Measurements from ENCODE around the gene TNFAIP8L2. TPM values are rescaled to one million over a fixed set of nuclear protein-coding genes. Genes with fewer than 3 reads are reported as not detected.

The TNFAIP8L2 gene
- total and polyA plus RNA-seq, 2 of the 8 experiments (the other 6 are each of a cell fraction or from before 2014, with no cell fraction given), result not detected

DNA sequence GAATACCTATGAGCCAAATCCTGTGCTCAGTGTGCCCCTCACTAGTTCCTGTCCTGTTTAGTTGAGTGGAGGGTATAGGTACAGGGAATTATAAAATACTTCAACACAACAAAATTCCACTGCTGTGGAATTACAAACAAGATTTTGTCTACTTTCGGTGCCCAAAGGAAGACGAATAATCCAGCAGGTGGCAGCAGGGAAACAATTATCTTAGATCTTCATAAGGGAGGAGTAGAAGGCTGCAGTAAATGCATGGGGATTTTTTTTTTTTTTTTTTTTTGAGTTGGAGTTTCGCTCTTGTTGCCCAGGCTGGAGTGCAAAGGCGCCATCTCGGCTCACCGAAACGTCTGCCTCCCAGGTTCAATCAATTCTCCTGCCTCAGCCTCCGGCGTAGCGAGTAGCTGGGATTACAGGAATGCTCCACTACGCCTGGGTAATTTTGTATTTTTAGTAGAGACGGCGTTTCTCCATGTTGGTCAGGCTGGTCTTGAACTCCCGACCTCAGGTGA, 39.9 kb downstream of the TNFAIP8L2 start:
- no peak overlapping the region for H2BK12ac ChIP-seq (ENCODE audit: low read depth, low read length)
- peaks cover 13% of the 10 kb centered on the region for H3K23me2 ChIP-seq (ENCODE audit: low read depth, low read length)
- H3K36me3 ChIP-seq (ENCODE audit: control insufficient read depth in 2 of 4, insufficient read depth in 4 of 4, low read length in 3 of 4), result no peaks in the 10 kb centered on the region
- H3K4me2 ChIP-seq (ENCODE audit: insufficient read depth in 1 of 2, low read depth in 2 of 2, low read length in 2 of 2), result no peak overlapping the region
- H3K9ac ChIP-seq (replicated peaks in 1 of 4; ENCODE audit: extremely low read depth in 1 of 4, low read depth in 3 of 4, low read length in 3 of 4), result no peak overlapping the region
- no peak overlapping the region for H3K4me3 ChIP-seq (ENCODE audit: extremely low read depth in 1 of 4, insufficient read depth in 2 of 4, low read depth in 3 of 4, low read length in 4 of 4)
- H4K8ac ChIP-seq (ENCODE audit: extremely low read depth, insufficient read depth, low read length), result no peak overlapping the region
- WGBS, 2 experiments (ENCODE audit: extremely low coverage in 1 of 2, insufficient coverage in 1 of 2, insufficient read length in 1 of 2, insufficient replicate concordance in 2 of 2, low coverage in 1 of 2, low lambda C conversion rate in 2 of 2, missing lambda C conversion rate in 1 of 2), result 59% methylated on average over 13 of the region's 14 CpGs; no CpG with 5 or more reads in 1 of the 2 experiments
- no peaks in the 10 kb centered on the region for H3K79me1 ChIP-seq (ENCODE audit: low read depth, low read length)
- no peaks in the 10 kb centered on the region for H3K27me3 ChIP-seq (replicated peaks in 1 of 4; ENCODE audit: control insufficient read depth in 3 of 4, extremely low read depth in 1 of 4, insufficient read depth in 3 of 4, low read length in 3 of 4)
- H3K9me3 ChIP-seq (ENCODE audit: insufficient read depth in 2 of 2, low read depth in 1 of 2, low read length in 1 of 2), result no peaks in the 10 kb centered on the region
- no peak overlapping the region for H3K23ac ChIP-seq (ENCODE audit: insufficient read length)
- no peak overlapping the region for H2AK5ac ChIP-seq (ENCODE audit: low read depth, low read length)
- no peak overlapping the region for H2BK15ac ChIP-seq (ENCODE audit: low read length)
- FAIRE-seq (no peak), DNase-seq (ENCODE audit: low read depth in 1 of 2, low spot score in 2 of 2) (no peak)
- peaks cover 20 to 29% of the 10 kb centered on the region in 2 experiments for H3K79me2 ChIP-seq (ENCODE audit: control insufficient read depth in 1 of 2, insufficient read depth in 2 of 2, low read length in 2 of 2)
- H2BK120ac ChIP-seq (replicated peaks; ENCODE audit: low read depth, low read length), result no peak overlapping the region
- ChIA-PET POLR2A (ENCODE audit: partially characterized antibody) (interaction anchor here (0.6 kb wide), 1 partner anchor 229 kb away, joined by 3 read pairs; no protein-coding TSS in a partner anchor), CTCF (ENCODE audit: partially characterized antibody) (interaction anchor here (0.6 to 1.4 kb wide), 2 partner anchors 9 to 21 kb away, joined by 3 to 5 read pairs; no protein-coding TSS in a partner anchor)
- no peak overlapping the region for H3K56ac ChIP-seq (replicated peaks; ENCODE audit: insufficient read length, low read depth, low read length)
- H3K18ac ChIP-seq (ENCODE audit: extremely low read depth, low read length), result no peak overlapping the region
- H2BK5ac ChIP-seq (ENCODE audit: low read depth, low read length), result no peak overlapping the region
- H2BK20ac ChIP-seq (ENCODE audit: low read length), result no peak overlapping the region
- no peak overlapping the region for H4K91ac ChIP-seq (replicated peaks; ENCODE audit: insufficient read length, low read length)
- H4K20me1 ChIP-seq (replicated peaks in 1 of 2; ENCODE audit: control insufficient read depth in 1 of 2, insufficient read depth in 2 of 2, low read length in 2 of 2), result peaks cover 4% of the 10 kb centered on the region in 2 experiments
- no peak overlapping the region for H2AFZ ChIP-seq (ENCODE audit: low read length)
- no peak overlapping the region for H4K5ac ChIP-seq (ENCODE audit: insufficient read length, low read depth, low read length)
- no peak overlapping the region for H3K4ac ChIP-seq (replicated peaks; ENCODE audit: insufficient read length, low read depth, low read length)
- no peak overlapping the region for H3K27ac ChIP-seq (ENCODE audit: low read depth, low read length)
- no peak overlapping the region for H3K14ac ChIP-seq (ENCODE audit: insufficient read length)
- H3K4me1 ChIP-seq (replicated peaks in 1 of 4; ENCODE audit: control insufficient read depth in 3 of 4, insufficient read depth in 4 of 4, low read length in 3 of 4), result peaks cover 2 to 4% (median 3%) of the 10 kb centered on the region in 4 experiments; a peak in 3 of 7 replicates
- TF ChIP-seq KDM5A (IDR thresholded peaks at IDR 0.05; ENCODE audit: low read length) (no peak), JUN (IDR thresholded peaks at IDR 0.05; ENCODE audit: low read depth, low read length) (no peak), RFX5 (IDR thresholded peaks at IDR 0.05; ENCODE audit: borderline replicate concordance, low read depth, low read length) (no peak), SP4 (IDR thresholded peaks at IDR 0.05; ENCODE audit: low read length) (no peak), TAF1 (IDR thresholded peaks at IDR 0.05; ENCODE audit: low read depth, low read length) (no peak), CTBP2 (IDR thresholded peaks at IDR 0.05; ENCODE audit: borderline replicate concordance, insufficient read depth, insufficient read length, low read length) (no peak), BRCA1 (IDR thresholded peaks at IDR 0.05; ENCODE audit: low read depth, low read length) (no peak), PHF8 (conservative IDR thresholded peaks at IDR 0.05; ENCODE audit: low read depth, low read length) (no peak), RAD21 (IDR thresholded peaks at IDR 0.05 in 1 of 2, conservative IDR thresholded peaks at IDR 0.05 in 1 of 2; ENCODE audit: low read depth in 2 of 2, low read length in 2 of 2) (peak; percentile 9 to 30; a peak in 3 of 4 replicates)
- TF ChIP-seq, protein P1, sequence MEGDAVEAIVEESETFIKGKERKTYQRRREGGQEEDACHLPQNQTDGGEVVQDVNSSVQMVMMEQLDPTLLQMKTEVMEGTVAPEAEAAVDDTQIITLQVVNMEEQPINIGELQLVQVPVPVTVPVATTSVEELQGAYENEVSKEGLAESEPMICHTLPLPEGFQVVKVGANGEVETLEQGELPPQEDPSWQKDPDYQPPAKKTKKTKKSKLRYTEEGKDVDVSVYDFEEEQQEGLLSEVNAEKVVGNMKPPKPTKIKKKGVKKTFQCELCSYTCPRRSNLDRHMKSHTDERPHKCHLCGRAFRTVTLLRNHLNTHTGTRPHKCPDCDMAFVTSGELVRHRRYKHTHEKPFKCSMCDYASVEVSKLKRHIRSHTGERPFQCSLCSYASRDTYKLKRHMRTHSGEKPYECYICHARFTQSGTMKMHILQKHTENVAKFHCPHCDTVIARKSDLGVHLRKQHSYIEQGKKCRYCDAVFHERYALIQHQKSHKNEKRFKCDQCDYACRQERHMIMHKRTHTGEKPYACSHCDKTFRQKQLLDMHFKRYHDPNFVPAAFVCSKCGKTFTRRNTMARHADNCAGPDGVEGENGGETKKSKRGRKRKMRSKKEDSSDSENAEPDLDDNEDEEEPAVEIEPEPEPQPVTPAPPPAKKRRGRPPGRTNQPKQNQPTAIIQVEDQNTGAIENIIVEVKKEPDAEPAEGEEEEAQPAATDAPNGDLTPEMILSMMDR (IDR thresholded peaks at IDR 0.05; ENCODE audit: control extremely low read depth in 1 of 3, insufficient read depth in 1 of 3, low read depth in 1 of 3, low read length in 3 of 3), result peak in 2 of 3 experiments; percentile 10 to 42; a peak in 2 of 4 replicates

Data from H1 (cell line).